IMR-90 (cell line): ENCODE results near the gene APIP. TPM values are rescaled to one million over a fixed set of nuclear protein-coding genes. Genes with fewer than 3 reads are reported as not detected.

Experiments used
- ATAC-seq: fragments of 200-7000 bp; cut with Tn5 transposase; 2 replicates; pipeline ENCODE4 v1.9.1; 2020; ENCODE audit warnings: low read depth, mild to moderate bottlenecking, moderate library complexity
- BruUV-seq: library from RNA; stranded (reverse); fragments of 400-500 nt; replicated peaks from 2 replicates; lab custom pipeline; 2021; lab: Mats Ljungman, UMichigan
- CTCF ChIA-PET: fragments of 300-600 bp; formaldehyde crosslinking; extraction: SDS; loops from one replicate; lab custom pipeline; 2021; ENCODE audit warnings: antibody characterized with exemption; lab: Yijun Ruan, JAX
- POLR2A ChIA-PET: fragments of 300-600 bp; sonication (Branson Sonifier 250); formaldehyde crosslinking; loops from one replicate; lab custom pipeline; 2022; ENCODE audit warnings: antibody characterized with exemption; ENCODE audit not compliant: unreplicated experiment; lab: Charles Lee
- DNase-seq: peaks from one replicate; pipeline ENCODE4 v3.0.0; 2013
- H2AFZ ChIP-seq: replicated peaks from 2 replicates; pipeline ENCODE3; 2013; ENCODE audit warnings: low read length, mild to moderate bottlenecking; ENCODE audit not compliant: poor library complexity
- H2AK5ac ChIP-seq: 2 replicates; pipeline ENCODE4 v1.6.1; 2013; ENCODE audit warnings: low read depth, low read length, inconsistent platforms
- H2AK9ac ChIP-seq: replicated peaks from 2 replicates; pipeline ENCODE3; 2013; ENCODE audit warnings: mild to moderate bottlenecking, low read depth, low read length, moderate library complexity; ENCODE audit not compliant: poor library complexity
- H2BK120ac ChIP-seq: 2 replicates; pipeline ENCODE4 v1.6.1; 2013; ENCODE audit warnings: low read depth, low read length, inconsistent platforms
- H2BK15ac ChIP-seq: 3 replicates; pipeline ENCODE4 v1.6.1; 2013; ENCODE audit warnings: low read depth, low read length, inconsistent platforms
- H2BK20ac ChIP-seq: 2 replicates; pipeline ENCODE4 v1.6.1; 2013; ENCODE audit warnings: low read depth, mild to moderate bottlenecking, inconsistent platforms, low read length, moderate library complexity
- H2BK5ac ChIP-seq: 2 replicates; pipeline ENCODE4 v1.6.1; 2013; ENCODE audit warnings: mild to moderate bottlenecking, low read depth, low read length, inconsistent platforms; ENCODE audit not compliant: poor library complexity, severe bottlenecking
- H3K14ac ChIP-seq: replicated peaks from 2 replicates; pipeline ENCODE4 v1.6.1; 2013; ENCODE audit warnings: low read depth, low read length, inconsistent platforms
- H3K18ac ChIP-seq: 2 replicates; pipeline ENCODE4 v1.6.1; 2013; ENCODE audit warnings: low read depth, low read length, control low read depth
- H3K23ac ChIP-seq: 2 replicates; pipeline ENCODE4 v1.6.1; 2013; ENCODE audit warnings: low read depth, low read length, inconsistent platforms
- H3K27ac ChIP-seq: 2 replicates; pipeline ENCODE4 v1.5.1; 2013; ENCODE audit warnings: mild to moderate bottlenecking, control low read depth, low read length; ENCODE audit not compliant: insufficient read depth
- H3K27me3 ChIP-seq: 2 replicates; pipeline ENCODE4 v1.6.1; 2013; ENCODE audit warnings: low read length; ENCODE audit not compliant: control insufficient read depth, insufficient read depth
- H3K36me3 ChIP-seq: 2 replicates; pipeline ENCODE4 v1.6.1; 2013; ENCODE audit warnings: low read length, mixed read lengths; ENCODE audit not compliant: control insufficient read depth, insufficient read depth
- H3K4ac ChIP-seq: 2 replicates; pipeline ENCODE4 v1.6.1; 2013; ENCODE audit warnings: low read depth, low read length, inconsistent platforms
- H3K4me1 ChIP-seq: 2 replicates; pipeline ENCODE4 v1.6.1; 2013; ENCODE audit warnings: low read length, mixed read lengths; ENCODE audit not compliant: control insufficient read depth, insufficient read depth
- H3K4me2 ChIP-seq: 2 replicates; pipeline ENCODE4 v1.6.1; 2013; ENCODE audit warnings: low read depth, mild to moderate bottlenecking, control low read depth, low read length, moderate library complexity
- H3K4me3 ChIP-seq: 2 replicates; pipeline ENCODE4 v1.5.1; 2013; ENCODE audit warnings: low read depth, mild to moderate bottlenecking, control low read depth, low read length, moderate library complexity; ENCODE audit not compliant: insufficient read depth
- H3K56ac ChIP-seq: 2 replicates; pipeline ENCODE4 v1.6.1; 2013; ENCODE audit warnings: low read length, inconsistent platforms; ENCODE audit not compliant: insufficient read depth; ENCODE audit errors: extremely low read depth
- H3K79me1 ChIP-seq, 2 experiments: 2 replicates each; pipeline ENCODE4 v1.6.1; 2013; ENCODE audit warnings: low read length in 2 of 2, inconsistent platforms in 1 of 2, low read depth in 1 of 2
- H3K9ac ChIP-seq: 2 replicates; pipeline ENCODE4 v1.6.1; 2013; ENCODE audit warnings: low read depth, low read length, control low read depth
- H3K9me1 ChIP-seq: 2 replicates; pipeline ENCODE4 v1.6.1; 2013; ENCODE audit warnings: low read length, inconsistent platforms; ENCODE audit not compliant: insufficient read depth
- H3K9me3 ChIP-seq: 2 replicates; pipeline ENCODE4 v1.6.1; 2013; ENCODE audit warnings: low read length; ENCODE audit not compliant: control insufficient read depth, insufficient read depth
- H4K20me1 ChIP-seq: 2 replicates; pipeline ENCODE4 v1.6.1; 2013; ENCODE audit warnings: low read length, inconsistent platforms; ENCODE audit not compliant: insufficient read depth
- H4K5ac ChIP-seq: 2 replicates; pipeline ENCODE4 v1.6.1; 2013; ENCODE audit warnings: mild to moderate bottlenecking, low read depth, low read length, control low read depth
- H4K8ac ChIP-seq, 2 experiments: 2 replicates each; pipeline ENCODE4 v1.6.1; 2013; ENCODE audit warnings: low read depth in 2 of 2, low read length in 2 of 2, control low read depth in 1 of 2, inconsistent platforms in 1 of 2
- H4K91ac ChIP-seq: 2 replicates; pipeline ENCODE4 v1.6.1; 2013; ENCODE audit warnings: low read depth, low read length, inconsistent platforms; ENCODE audit not compliant: insufficient read depth
- BHLHE40 ChIP-seq: fragments of 150-350 bp; IDR thresholded peaks from 2 replicates; pipeline ENCODE4 v1.6.1; 2016; ENCODE audit warnings: mild to moderate bottlenecking, low read depth, low read length
- CHD1 ChIP-seq: IDR thresholded peaks from 2 replicates; pipeline ENCODE4 v1.6.1; 2012; ENCODE audit warnings: low read depth, low read length, improper control_type of control experiment
- CTCF ChIP-seq: conservative IDR thresholded peaks from 2 replicates; pipeline ENCODE4 v1.5.1; 2012; ENCODE audit warnings: mild to moderate bottlenecking, low read depth, low read length, improper control_type of control experiment
- FOS ChIP-seq: fragments of 150-350 bp; IDR thresholded peaks from 2 replicates; pipeline ENCODE4 v1.6.1; 2016; ENCODE audit warnings: low read depth, low read length
- MAFK ChIP-seq: IDR thresholded peaks from 2 replicates; pipeline ENCODE4 v1.6.1; 2012; ENCODE audit warnings: low read depth, low read length, improper control_type of control experiment
- MAZ ChIP-seq: IDR thresholded peaks from 2 replicates; pipeline ENCODE4 v1.6.1; 2012; ENCODE audit warnings: low read depth, mild to moderate bottlenecking, low read length, improper control_type of control experiment, moderate library complexity, borderline replicate concordance
- MXI1 ChIP-seq: IDR thresholded peaks from 2 replicates; pipeline ENCODE4 v1.6.1; 2012; ENCODE audit warnings: low read depth, mild to moderate bottlenecking, low read length, moderate library complexity, borderline replicate concordance
- NFE2L2 ChIP-seq: fragments of 150-350 bp; IDR thresholded peaks from 2 replicates; pipeline ENCODE4 v1.6.1; 2016; ENCODE audit warnings: low read depth, mild to moderate bottlenecking, low read length
- RAD21 ChIP-seq: IDR thresholded peaks from 2 replicates; pipeline ENCODE4 v1.6.1; 2012; ENCODE audit warnings: low read length, improper control_type of control experiment
- RCOR1 ChIP-seq: IDR thresholded peaks from 2 replicates; pipeline ENCODE4 v1.6.1; 2012; ENCODE audit warnings: mild to moderate bottlenecking, low read length, improper control_type of control experiment; ENCODE audit not compliant: insufficient replicate concordance
- RFX5 ChIP-seq: IDR thresholded peaks from 2 replicates; pipeline ENCODE4 v1.8.0; 2012; ENCODE audit warnings: low read depth, mild to moderate bottlenecking, low read length, moderate library complexity
- USF2 ChIP-seq: fragments of 150-350 bp; IDR thresholded peaks from 2 replicates; pipeline ENCODE4 v1.6.1; 2017; ENCODE audit warnings: mild to moderate bottlenecking, antibody characterized with exemption, low read length, low read depth
- WGBS, 2 experiments: methylation state at CpG; one replicate each; pipeline versions ENCODE4 v1.1.5 to v1.1.7; 2013; ENCODE audit warnings: missing lambda C conversion rate in 2 of 2; ENCODE audit not compliant: insufficient read length in 1 of 2; ENCODE audit errors: extremely low coverage in 2 of 2; 5-methylcytosine and 5-hydroxymethylcytosine counted together
- dilution Hi-C: fragments of 300-500 bp; cut with HindIII; formaldehyde crosslinking; loops from one replicate; pipeline ENCODE4 v1.14.3; 2018; ENCODE audit warnings: low sequenced_read_pairs; ENCODE audit not compliant: unreplicated experiment
- in situ Hi-C: fragments of 300-500 bp; cut with MboI; formaldehyde crosslinking; loops from 3 replicates; pipeline ENCODE4 v1.14.3; 2019; ENCODE audit warnings: low sequenced_read_pairs, inconsistent platforms, mixed read lengths
- intact Hi-C: fragments of 100-400 bp; cut with micrococcal nuclease; formaldehyde crosslinking; loops from 2 replicates; pipeline ENCODE4 v1.10.0; 2022
- polyA plus RNA-seq, 3 experiments: library from polyadenylated mRNA; depleted of rRNA; stranded (reverse); fragments of >200 nt; gene quantifications; 2 replicates each; pipeline ENCODE4 v1.2.3, GENCODE V29; 2012; ENCODE audit warnings: low replicate concordance in 1 of 3
- total RNA-seq: library from RNA; depleted of rRNA; stranded (reverse); fragments of >200 nt; gene quantifications from 2 replicates; pipeline ENCODE4 v1.2.3, GENCODE V29; 2012
- TF ChIP-seq, protein P1 (sequence below): fragments of 150-350 bp; IDR thresholded peaks from 2 replicates; pipeline ENCODE4 v1.6.1; 2016; ENCODE audit warnings: low read depth, mild to moderate bottlenecking, low read length, moderate library complexity, borderline replicate concordance

APIP gene
- total and polyA plus RNA-seq, 2 of the 4 experiments (the other 2 are of a cell fraction) = 9.9 to 16.6 TPM

DNA sequence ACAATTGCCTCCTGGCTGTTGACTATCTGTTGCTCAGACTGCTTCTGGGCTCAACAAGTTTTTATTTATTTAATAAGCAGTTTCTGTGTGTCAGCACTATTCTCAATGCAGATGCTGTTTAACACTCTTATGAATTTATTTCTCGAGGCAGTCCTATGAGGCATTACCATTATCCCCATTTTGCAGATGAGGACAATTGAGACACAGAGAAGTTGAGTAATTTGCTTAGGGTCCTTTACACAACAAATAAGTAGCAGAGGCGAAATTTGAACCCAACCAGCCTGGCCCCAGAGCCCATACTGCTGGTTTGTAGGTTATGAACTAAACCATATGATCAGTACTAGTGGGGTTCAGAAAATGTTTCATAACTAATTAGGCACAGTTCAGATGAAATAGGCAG, 58.7 kb downstream of the APIP start:
- H3K36me3 ChIP-seq = no peaks in the 10 kb centered on the region
- no peaks in the 10 kb centered on the region for H3K9me3 ChIP-seq
- POLR2A ChIA-PET = no interaction called here
- in situ Hi-C loops = no loop called here
- dilution Hi-C loops = no loop called here
- H3K9me1 ChIP-seq = no peaks in the 10 kb centered on the region
- intact Hi-C loops = no loop called here
- H2BK120ac ChIP-seq = no peak overlapping the region
- H4K5ac ChIP-seq = no peak overlapping the region
- H3K4me2 ChIP-seq = no peak overlapping the region
- H4K91ac ChIP-seq = no peak overlapping the region
- no peak overlapping the region for H3K4ac ChIP-seq
- no peak overlapping the region for H2BK5ac ChIP-seq
- no peak overlapping the region for H2BK15ac ChIP-seq
- no peak overlapping the region for H2AK5ac ChIP-seq
- no peak overlapping the region for H3K23ac ChIP-seq
- no peak overlapping the region for H3K27ac ChIP-seq
- H3K9ac ChIP-seq = no peak overlapping the region
- H2AK9ac ChIP-seq = no peak overlapping the region
- no peak overlapping the region for H2AFZ ChIP-seq
- H3K18ac ChIP-seq = no peak overlapping the region
- H3K27me3 ChIP-seq = peaks cover 12% of the 10 kb centered on the region
- TF ChIP-seq CTCF = no peak
- TF ChIP-seq FOS = no peak
- TF ChIP-seq MAZ = no peak
- TF ChIP-seq NFE2L2 = no peak
- TF ChIP-seq RFX5 = no peak
- TF ChIP-seq RAD21 = no peak
- TF ChIP-seq, protein P1, sequence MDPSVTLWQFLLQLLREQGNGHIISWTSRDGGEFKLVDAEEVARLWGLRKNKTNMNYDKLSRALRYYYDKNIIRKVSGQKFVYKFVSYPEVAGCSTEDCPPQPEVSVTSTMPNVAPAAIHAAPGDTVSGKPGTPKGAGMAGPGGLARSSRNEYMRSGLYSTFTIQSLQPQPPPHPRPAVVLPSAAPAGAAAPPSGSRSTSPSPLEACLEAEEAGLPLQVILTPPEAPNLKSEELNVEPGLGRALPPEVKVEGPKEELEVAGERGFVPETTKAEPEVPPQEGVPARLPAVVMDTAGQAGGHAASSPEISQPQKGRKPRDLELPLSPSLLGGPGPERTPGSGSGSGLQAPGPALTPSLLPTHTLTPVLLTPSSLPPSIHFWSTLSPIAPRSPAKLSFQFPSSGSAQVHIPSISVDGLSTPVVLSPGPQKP = no peak
- no peak for TF ChIP-seq CHD1
- TF ChIP-seq MXI1 = no peak
- TF ChIP-seq USF2 = no peak
- no peak for TF ChIP-seq RCOR1
- no peak for TF ChIP-seq BHLHE40
- no peak for TF ChIP-seq MAFK
- no peak overlapping the region for H3K14ac ChIP-seq
- no peak overlapping the region for H3K56ac ChIP-seq
- no peak overlapping the region for H2BK20ac ChIP-seq
- no peaks in the 10 kb centered on the region for H3K79me1 ChIP-seq
- H4K20me1 ChIP-seq = no peaks in the 10 kb centered on the region
- H4K8ac ChIP-seq = no peak overlapping the region
- BruUV-seq = no TSS peak
- no CpG with 5 or more reads among the region's 2 CpGs for WGBS, 2 experiments
- CTCF ChIA-PET = no interaction called here
- H3K4me1 ChIP-seq = no peaks in the 10 kb centered on the region
- no peak overlapping the region for H3K4me3 ChIP-seq
- DNase-seq (no peak), ATAC-seq (no peak)
